HCT116 (cell line): ENCODE results near the gene SERPINB6.
"Not testable (repeated sequence)": the region's sequence is repeated elsewhere in the genome, so short reads cannot be mapped to it uniquely, and the experiment has no call there.

Experiments
- SIN3A ChIP-seq: IDR thresholded peaks from 2 replicates; pipeline ENCODE4 v1.6.1; 2012; ENCODE audit warnings: low read depth
- TF ChIP-seq, protein P1 (sequence below), 3 experiments: fragments of 200-600 bp in 1 of 3; sonication (generic) in 1 of 3; IDR thresholded peaks in 2 of 3; conservative IDR thresholded peaks in 1 of 3; 2 replicates each; pipeline ENCODE4 v1.5.1; 2012 to 2017; ENCODE audit warnings: low read depth in 2 of 3, low read length in 2 of 3, antibody characterized with exemption in 1 of 3, borderline replicate concordance in 1 of 3, control low read depth in 1 of 3, mild to moderate bottlenecking in 1 of 3, mixed read lengths in 1 of 3, mixed run types in 1 of 3, moderate library complexity in 1 of 3; ENCODE audit not compliant: insufficient read depth in 1 of 3

GRCh38 chr6:2972219-2972487 is 786 bp upstream of the SERPINB6 start:
- TF ChIP-seq, protein P1, sequence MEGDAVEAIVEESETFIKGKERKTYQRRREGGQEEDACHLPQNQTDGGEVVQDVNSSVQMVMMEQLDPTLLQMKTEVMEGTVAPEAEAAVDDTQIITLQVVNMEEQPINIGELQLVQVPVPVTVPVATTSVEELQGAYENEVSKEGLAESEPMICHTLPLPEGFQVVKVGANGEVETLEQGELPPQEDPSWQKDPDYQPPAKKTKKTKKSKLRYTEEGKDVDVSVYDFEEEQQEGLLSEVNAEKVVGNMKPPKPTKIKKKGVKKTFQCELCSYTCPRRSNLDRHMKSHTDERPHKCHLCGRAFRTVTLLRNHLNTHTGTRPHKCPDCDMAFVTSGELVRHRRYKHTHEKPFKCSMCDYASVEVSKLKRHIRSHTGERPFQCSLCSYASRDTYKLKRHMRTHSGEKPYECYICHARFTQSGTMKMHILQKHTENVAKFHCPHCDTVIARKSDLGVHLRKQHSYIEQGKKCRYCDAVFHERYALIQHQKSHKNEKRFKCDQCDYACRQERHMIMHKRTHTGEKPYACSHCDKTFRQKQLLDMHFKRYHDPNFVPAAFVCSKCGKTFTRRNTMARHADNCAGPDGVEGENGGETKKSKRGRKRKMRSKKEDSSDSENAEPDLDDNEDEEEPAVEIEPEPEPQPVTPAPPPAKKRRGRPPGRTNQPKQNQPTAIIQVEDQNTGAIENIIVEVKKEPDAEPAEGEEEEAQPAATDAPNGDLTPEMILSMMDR (IDR thresholded peaks at IDR 0.05 in 2 of 3, conservative IDR thresholded peaks at IDR 0.05 in 1 of 3; ENCODE audit: borderline replicate concordance in 1 of 3, insufficient read depth in 1 of 3, low read depth in 2 of 3, low read length in 2 of 3), result not testable (repeated sequence)
- TF ChIP-seq SIN3A, result not testable (repeated sequence)
